Measurements from ENCODE around the gene RASGRF2. TPM values are rescaled to one million over a fixed set of nuclear protein-coding genes. Genes with fewer than 3 reads are reported as not detected.

The RASGRF2 gene
- total and polyA plus RNA-seq, 11 donors: 3.6 to 16.6 (median 6.3) TPM

DNA sequence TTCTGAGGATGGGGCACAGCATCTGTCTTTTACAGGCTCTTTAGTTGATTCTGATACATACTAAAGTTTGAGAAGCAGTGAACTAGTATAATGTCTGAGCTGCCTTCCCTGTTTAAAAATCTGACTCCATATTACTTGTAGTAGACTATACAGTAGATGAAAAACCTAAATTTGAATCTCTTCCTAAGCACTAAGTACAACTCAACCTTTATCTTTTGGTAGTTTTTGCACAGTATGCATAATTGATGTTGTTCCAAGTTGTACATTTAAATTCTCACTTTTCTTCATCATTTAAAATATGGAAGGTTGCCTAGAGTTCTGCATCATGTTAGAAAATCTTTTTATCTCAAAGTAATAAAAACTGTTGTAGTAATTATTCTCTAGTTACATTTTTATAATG, 174.4 kb downstream of the RASGRF2 start:
- Histone ChIP-seq H3K36me3 (no peaks in the 10 kb centered on the region), H3K27ac (no peak overlapping the region), H3K27me3 (no peaks in the 10 kb centered on the region), H3K9me3 (peaks cover 0 to 6% (median 0%) of the 10 kb centered on the region in 12 donors), H3K4me1 (peaks cover 0 to 4% (median 0%) of the 10 kb centered on the region in 12 donors), H3K4me3 (no peak overlapping the region)
- intact Hi-C loops (cut with DNase I): no loop called here
- ATAC-seq (no peak), DNase-seq (no peak)
- TF ChIP-seq, protein P1, sequence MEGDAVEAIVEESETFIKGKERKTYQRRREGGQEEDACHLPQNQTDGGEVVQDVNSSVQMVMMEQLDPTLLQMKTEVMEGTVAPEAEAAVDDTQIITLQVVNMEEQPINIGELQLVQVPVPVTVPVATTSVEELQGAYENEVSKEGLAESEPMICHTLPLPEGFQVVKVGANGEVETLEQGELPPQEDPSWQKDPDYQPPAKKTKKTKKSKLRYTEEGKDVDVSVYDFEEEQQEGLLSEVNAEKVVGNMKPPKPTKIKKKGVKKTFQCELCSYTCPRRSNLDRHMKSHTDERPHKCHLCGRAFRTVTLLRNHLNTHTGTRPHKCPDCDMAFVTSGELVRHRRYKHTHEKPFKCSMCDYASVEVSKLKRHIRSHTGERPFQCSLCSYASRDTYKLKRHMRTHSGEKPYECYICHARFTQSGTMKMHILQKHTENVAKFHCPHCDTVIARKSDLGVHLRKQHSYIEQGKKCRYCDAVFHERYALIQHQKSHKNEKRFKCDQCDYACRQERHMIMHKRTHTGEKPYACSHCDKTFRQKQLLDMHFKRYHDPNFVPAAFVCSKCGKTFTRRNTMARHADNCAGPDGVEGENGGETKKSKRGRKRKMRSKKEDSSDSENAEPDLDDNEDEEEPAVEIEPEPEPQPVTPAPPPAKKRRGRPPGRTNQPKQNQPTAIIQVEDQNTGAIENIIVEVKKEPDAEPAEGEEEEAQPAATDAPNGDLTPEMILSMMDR (IDR thresholded peaks at IDR 0.05): no peak
- TF ChIP-seq POLR2A (IDR thresholded peaks at IDR 0.05): no peak

DNA sequence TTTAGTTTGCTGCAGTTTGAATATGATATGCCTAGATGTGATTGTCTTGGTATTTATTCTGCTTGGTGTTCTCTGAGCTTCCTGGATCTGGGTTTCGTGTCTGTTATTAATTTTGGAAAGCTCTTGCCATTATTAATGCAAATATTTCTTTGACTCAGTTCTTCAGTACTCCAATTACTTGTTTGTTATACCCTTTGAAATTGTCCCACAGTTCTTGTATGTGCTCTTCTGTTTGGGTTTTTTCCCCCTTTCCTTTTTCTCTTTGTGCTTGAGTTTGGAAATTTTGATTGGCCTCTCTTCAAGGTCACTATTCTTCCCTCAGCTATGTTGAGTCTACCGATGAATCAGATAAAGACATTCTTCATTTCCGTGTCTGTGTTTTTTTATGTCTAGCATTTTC, 176.4 kb downstream of the RASGRF2 start:
- Histone ChIP-seq H3K27ac (no peak overlapping the region), H3K36me3 (no peaks in the 10 kb centered on the region), H3K9me3 (peaks cover 0 to 6% (median 0%) of the 10 kb centered on the region in 12 donors), H3K27me3 (no peaks in the 10 kb centered on the region), H3K4me3 (no peak overlapping the region), H3K4me1 (peaks cover 0 to 20% (median 6%) of the 10 kb centered on the region in 12 donors)
- 73 to 82% (median 77%) methylated on average over 3 of the region's 3 CpGs for WGBS, 4 donors
- TF ChIP-seq, protein P1 (IDR thresholded peaks at IDR 0.05): no peak
- TF ChIP-seq POLR2A (IDR thresholded peaks at IDR 0.05): no peak
- no peak for DNase-seq
- ATAC-seq: no peak
- intact Hi-C loops (cut with DNase I): no loop called here

DNA sequence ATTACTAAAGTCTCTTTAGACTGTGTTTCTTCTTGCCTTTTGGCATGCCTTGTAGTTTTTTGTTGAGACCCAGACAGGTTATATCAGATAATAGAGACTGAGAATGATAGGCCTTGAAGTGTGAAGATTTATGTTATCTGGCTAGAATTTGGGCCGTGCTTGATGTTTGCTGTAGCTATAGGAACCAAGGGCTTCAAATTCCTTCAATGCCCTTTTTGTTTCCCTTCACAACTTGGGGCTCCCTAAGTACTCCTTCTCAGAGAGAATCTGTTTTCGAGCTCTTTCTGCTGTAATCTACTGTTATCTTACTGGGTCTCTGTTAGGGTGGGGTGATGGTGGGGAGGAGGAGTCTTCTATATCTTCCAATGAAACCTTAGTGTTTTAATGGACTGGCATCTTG, 177.7 kb downstream of the RASGRF2 start:
- 78 to 90% (median 86%) methylated on average over 2 of the region's 2 CpGs for WGBS, 4 donors
- TF ChIP-seq, protein P1 (IDR thresholded peaks at IDR 0.05): no peak
- TF ChIP-seq POLR2A (IDR thresholded peaks at IDR 0.05): no peak
- Histone ChIP-seq H3K9me3 (peaks cover 0 to 6% (median 0%) of the 10 kb centered on the region in 12 donors), H3K4me1 (peaks cover 0 to 25% (median 6%) of the 10 kb centered on the region in 12 donors), H3K27me3 (no peaks in the 10 kb centered on the region), H3K36me3 (no peaks in the 10 kb centered on the region), H3K27ac (no peak overlapping the region), H3K4me3 (no peak overlapping the region)
- ATAC-seq (no peak), DNase-seq (no peak)
- intact Hi-C loops (cut with DNase I): no loop called here

DNA sequence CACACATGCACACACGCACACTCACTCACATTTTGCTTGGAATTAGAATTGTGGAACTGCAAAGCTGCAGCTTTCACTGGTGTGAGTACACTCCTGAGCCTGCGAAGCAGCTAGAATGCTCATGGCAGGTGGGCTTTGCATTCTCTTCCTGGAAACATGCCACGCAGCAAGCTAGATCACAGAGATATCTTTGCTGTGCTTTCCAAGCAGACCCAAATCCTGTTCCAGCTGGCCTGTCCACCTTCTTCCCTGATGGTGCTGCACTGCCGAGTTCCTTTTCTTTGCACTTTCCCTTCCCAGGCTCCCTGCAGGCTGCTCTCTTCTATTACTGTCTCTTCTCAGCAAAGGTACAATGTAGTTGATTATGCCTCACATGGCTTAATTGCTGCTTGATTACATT, 180.3 kb downstream of the RASGRF2 start:
- H3K27me3 ChIP-seq: no peaks in the 10 kb centered on the region
- H3K4me1 ChIP-seq: peaks cover 0 to 25% (median 6%) of the 10 kb centered on the region in 12 donors
- ATAC-seq (peak in 1 of 4 donors; percentile 20), DNase-seq (peak in 1 of 5 donors; percentile 19)
- intact Hi-C loops (cut with DNase I): no loop called here
- peaks cover 0 to 6% (median 0%) of the 10 kb centered on the region in 12 donors for H3K9me3 ChIP-seq
- 50 to 68% (median 54%) methylated on average over 4 of the region's 4 CpGs for WGBS, 4 donors
- H3K4me3 ChIP-seq: no peak overlapping the region
- no peaks in the 10 kb centered on the region for H3K36me3 ChIP-seq
- no peak for TF ChIP-seq POLR2A (IDR thresholded peaks at IDR 0.05)
- TF ChIP-seq, protein P1 (IDR thresholded peaks at IDR 0.05): no peak
- peak overlapping the region in 1 of 12 donors; percentile 19 for H3K27ac ChIP-seq
